Measurements from ENCODE around the gene FARS2.

GRCh38 chr6:5814116-5814515, 552.8 kb downstream of the FARS2 start:
- no peak for TF ChIP-seq CTCF (optimal IDR thresholded peaks at IDR 0.05 in 1 of 3, IDR thresholded peaks at IDR 0.05 in 1 of 3, conservative IDR thresholded peaks at IDR 0.05 in 1 of 3; ENCODE audit: extremely low read depth in 1 of 3, insufficient read depth in 2 of 3, low read length in 3 of 3)
- TF ChIP-seq EZH2 (IDR thresholded peaks at IDR 0.05; ENCODE audit: low read length): no peak
